ENCODE results near the gene PYHIN1.
"Not testable (repeated sequence)": the region's sequence is repeated elsewhere in the genome, so short reads cannot be mapped to it uniquely, and the experiment has no call there.

The PYHIN1 gene

DNA sequence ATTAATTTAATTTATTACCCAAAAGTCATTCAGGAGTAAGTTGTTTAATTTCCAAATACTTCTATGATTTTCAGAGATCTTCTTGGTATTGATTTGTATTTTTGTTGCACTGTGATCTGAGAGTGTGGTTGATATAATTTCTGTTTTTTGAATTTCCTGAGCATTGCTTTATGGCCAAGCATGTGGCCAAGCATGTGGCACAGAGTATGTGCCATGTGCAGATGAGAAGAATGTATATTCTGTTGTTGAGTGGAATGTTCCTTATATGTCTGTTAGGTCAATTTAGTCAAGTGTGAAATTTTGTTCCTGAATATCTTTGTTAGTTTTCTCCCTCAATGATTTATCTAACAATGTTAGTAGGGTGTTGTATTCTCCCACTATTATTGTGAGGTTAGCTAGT, 53.0 kb downstream of the PYHIN1 start:
- DNase-seq, result no peak

DNA sequence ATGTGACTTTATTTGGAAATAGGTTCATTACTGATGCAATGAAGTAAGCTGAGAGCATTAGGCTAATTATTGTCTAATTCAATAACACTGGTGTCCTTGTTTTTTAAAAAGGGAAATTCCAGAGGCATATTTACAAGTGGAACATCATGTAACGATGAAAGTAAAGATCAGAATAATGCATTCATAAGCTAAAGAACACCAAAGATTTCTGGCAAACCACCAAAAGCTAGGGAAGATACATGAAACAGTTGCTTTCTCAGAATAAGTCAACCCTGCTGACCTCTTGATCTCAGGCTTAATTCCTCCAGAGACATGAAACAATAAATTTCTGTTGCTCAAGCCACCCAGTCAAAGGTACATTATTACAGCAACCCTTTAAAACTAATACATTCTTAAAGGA, 58.1 kb downstream of the PYHIN1 start:
- no peak for DNase-seq

DNA sequence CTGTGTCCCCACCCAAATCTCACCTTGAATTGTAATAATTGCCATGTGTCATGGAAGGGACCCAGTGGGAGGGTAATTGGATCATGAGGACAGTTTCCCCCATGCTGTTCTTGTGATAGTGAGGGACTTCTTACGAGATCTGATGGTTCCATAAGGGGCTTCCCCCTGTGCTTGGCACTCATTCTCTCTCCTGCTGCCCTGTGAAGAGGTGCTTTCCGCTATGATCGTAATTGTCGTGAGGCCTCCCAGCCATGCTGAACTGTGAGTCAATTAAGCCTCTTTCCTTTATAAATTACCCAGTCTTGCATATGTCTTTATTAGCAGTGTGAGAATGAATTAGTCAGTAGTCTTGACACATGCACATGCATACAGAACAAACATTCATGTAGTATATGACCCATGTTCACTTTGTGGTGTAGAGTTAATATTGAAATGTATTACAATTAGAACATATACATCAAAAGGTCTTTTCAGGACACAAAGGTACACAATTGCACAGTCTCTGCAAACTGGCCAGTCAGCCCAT, 61.5 kb downstream of the PYHIN1 start:
- DNase-seq, result no peak

DNA sequence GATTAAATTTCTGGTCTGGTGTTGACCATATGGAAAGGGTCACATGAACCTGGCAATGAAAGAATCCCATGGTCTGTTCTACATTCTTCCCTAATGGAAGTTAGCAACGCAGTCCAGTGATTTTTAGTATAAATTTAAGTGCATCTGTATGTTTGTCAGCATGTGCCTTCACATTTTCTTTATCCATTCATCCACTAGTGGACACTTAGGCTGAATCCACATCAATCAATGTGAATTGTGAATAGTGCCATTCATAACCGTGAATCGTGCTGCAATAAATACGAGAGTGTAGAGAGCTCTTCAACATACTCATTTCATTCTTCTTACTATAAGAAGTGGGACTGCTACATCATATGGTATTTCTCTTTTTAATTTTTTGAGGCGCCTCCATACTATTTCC, 65.6 kb downstream of the PYHIN1 start:
- no peak for DNase-seq

DNA sequence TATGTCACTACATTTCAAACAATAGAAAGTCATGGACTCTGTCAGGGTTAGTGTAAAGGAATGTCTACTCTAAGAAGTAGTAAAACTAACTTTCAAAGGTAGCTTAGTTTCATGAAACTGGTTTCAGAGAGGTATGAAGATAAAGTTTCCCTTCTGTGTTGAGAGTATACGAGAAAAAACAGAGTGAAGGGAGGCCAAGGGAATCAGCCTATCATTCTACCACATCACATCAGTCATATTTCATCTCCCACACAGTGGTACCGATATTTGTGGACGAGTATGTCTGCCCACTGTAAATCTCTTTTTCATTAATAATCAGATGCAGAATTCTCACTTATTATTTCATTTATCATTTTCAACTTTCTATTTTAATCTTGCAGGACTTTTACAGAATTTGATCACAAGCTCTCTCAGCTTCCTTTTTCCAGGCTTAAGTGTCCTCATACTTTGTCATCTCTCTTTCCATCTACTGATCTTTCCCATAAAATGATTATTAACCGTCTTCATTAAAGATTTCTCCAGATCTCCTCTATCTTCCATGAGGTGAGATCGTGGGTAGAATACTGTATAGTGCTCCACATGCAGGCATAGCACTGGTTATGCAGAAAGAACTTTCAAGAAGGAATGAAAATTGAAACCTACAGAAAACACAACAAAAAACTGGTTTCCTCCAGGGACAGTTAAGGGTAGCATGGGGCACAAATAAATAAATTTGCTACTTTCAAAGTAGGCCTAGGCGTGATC, 66.9 kb downstream of the PYHIN1 start:
- no peak for DNase-seq

DNA sequence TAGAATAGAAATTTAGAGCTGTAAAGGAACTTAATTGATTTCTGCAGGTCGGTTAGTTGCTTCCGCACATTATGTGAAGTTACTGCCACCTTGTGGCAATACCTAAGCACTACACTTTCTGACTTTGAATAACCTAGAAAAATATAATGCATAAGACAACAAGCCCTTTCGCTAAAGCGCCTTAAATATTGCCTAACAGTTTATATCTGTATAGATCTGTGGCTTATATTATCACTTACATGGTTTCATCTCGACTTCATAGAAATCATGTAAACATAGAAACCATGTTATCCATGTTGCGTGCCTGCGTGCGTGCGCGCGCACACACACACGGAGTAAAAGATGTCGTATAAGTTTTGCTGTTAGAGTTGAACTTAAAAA, 67.4 kb downstream of the PYHIN1 start:
- DNase-seq, result peak; percentile 28

DNA sequence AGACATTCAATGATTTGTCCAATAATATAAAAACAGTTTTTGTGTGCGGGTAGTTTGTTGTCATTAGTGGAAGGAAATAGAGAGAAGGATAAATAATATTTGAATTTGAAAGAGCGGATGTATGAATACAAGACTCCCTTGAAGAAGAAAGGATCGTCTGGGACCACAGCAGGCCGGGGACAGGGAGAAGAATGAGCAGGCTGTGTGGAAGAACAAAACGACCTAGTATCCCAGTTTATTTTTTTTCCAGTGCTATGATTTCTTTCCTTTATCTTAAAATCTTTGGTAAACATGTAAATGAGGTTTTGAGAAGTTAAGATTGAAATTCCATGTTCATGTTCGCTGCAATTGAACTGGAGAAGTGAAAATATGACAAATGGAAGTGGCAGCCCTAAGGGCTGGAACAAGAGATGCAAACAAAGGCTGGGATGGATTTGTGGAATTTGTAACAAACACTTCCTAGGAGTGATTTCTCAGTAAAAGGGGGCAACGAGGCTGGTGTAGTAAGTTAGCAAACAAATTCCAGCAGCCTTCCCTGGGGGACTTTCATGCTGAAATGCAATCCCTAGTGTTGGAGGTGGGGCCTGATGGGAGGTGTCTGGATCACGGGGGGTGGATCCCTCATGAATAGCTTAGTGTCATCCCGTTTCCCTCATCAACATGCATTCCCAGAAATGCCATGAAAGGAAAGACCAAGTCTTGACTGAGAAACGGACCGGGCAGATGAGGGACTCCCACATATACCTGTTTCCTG, 68.1 kb downstream of the PYHIN1 start:
- no peak for DNase-seq

DNA sequence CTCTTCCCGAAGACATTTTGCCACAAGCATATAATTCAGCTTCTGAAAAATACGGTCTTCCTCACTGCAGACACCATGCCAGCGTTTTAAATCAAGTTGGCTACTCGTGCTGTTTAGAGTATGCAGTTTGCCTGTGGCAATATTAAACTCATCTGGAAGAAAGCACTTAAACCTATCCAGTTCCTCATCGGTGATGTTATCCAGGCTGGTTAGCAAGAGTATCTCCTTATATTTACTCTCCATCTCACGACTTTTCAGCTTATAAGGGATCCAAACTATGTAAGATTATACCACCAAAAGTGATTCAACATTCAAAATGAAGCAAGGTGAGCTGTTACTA, 68.7 kb downstream of the PYHIN1 start:
- DNase-seq, result no peak

DNA sequence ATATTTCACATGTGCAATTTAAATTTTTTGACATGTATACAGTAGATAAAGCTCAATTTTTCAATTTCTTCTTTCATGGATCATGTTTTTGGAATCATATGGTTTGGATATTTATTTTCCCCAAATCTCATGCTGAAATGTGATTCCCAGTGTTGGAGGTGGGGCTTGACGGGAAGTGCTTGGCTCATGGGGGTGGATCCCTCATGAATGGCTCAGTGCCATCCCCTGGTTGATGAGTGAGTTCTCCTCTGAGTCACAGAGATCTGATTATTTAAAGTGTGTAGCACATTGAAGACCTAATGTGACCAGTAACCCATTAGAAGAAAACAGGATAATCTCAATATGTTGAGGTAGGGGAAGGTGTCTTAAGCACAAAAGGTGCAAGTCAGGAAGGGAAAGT, 69.3 kb downstream of the PYHIN1 start:
- no peak for DNase-seq

DNA sequence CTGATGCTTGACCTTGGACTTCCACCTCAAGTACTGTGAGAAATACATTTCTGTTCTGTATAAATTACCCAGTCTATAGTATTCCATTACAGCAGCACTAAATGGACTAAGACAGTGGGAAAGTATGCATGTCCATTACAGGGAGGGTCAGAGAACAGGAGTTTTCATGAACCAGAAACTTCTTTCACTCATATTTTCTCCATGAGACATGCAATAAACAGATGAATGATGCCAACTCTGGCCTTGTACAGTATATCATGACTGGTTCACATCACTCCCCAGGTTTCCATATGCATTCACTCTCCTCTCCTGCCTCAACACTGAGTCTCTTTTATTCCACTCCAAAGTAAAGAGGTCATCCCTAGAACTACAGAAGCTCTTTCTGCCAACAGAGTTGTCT, 73.8 kb downstream of the PYHIN1 start:
- no peak for DNase-seq

DNA sequence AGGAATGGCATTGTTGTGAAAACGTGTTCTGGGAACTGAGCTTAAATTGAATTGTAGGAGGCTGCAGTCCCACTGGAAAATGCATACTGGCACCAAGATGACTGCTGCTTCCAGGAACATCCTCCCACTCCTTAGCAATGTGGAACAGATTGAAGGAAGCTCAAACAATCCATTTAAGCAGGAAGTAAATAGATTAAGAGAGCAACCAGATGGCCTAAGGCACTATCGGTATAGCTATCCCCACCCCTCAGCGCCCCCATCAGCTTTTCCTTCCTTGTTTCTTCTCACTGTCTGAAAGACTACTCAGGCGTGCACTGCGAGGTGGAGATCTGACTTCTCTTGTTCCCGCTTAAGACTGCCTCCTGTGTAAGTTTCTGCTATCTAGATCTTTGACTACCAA, 74.3 kb downstream of the PYHIN1 start:
- DNase-seq, result no peak

DNA sequence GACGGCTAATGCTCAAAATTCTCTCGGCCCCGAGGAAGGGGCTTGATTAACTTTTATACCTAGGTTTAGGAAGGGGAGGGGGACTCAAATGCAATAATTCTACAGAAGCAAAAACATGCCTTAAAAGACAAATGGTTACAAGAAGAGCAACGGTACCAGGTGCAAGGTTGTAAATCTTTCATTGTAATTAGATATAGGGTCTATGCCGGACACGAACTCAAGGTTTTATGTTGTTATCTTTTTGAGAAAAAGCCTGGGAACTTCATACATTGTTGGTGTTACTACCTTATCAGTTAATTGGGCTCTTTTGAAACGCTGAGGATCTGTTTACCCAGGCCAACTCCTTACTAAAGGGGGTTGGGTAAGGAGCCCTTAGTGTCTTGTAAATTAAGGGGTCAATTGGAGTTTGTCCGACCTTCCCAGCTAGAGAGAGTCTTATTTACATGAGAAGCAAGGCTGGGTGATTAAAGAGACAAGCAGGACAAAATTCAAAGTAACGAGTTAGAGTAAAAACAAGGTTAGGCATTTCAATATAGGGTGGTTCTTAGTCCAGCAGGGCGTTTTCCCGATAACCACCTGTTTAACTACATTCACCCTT, 75.0 kb downstream of the PYHIN1 start:
- DNase-seq, result not testable (repeated sequence)

DNA sequence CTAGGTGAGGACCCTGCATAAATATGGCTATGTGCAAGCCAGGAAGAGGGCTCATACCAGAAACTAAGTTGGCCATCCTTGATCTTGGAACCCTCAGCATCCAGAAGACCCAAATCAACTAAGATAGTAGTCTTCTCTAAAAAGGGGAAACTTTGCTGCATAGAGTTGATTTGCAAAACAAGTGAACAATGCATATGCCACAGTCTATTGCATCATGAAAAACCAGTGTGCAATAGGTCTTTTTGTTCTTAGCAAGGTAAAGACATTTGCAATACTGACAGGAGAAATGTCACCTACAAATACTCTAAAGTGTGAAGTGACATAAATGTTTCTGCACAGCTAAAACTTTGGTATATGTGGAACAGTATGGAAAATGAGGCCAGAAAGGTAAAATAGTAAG, 76.4 kb downstream of the PYHIN1 start:
- DNase-seq, result no peak

DNA sequence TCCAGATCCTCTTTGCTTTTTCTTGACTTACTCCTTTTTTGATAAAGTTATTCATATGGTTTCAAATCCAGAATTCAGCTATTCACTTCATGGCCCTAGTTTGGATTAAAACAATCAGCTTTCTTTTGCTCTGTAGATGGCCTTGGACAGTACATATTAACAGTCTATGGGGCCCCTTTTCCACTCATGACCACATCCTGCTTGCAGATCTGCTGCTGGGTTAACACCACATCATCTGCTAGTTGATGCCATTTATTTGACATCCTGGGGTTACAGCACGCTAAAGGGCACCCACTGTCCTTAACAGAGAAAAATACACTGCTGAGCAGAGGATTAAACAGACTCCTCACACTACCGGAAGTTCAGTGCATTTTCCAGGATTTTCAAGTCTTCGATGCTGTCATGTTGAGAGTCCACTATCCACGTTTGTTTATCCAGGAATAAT, 77.4 kb downstream of the PYHIN1 start:
- peak; percentile 18 for DNase-seq

DNA sequence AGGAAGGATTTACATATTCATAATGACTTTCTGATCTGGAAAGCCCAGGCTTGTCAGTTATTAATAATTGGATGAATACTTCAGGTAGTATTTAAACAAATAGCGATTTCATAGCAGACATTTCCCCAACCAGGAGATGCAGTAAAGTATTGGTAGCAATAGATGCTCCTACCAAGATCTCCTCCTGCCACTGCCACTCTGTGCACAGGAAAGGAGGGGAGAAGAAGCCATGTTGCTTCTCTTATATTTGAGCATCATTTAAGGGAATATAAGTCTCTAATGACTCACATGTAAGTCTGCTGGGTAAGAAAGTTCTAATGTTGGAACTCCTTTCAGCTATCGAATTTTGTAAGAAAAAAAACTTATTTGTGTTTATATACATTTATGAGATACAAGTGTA, 77.9 kb downstream of the PYHIN1 start:
- no peak for DNase-seq

DNA sequence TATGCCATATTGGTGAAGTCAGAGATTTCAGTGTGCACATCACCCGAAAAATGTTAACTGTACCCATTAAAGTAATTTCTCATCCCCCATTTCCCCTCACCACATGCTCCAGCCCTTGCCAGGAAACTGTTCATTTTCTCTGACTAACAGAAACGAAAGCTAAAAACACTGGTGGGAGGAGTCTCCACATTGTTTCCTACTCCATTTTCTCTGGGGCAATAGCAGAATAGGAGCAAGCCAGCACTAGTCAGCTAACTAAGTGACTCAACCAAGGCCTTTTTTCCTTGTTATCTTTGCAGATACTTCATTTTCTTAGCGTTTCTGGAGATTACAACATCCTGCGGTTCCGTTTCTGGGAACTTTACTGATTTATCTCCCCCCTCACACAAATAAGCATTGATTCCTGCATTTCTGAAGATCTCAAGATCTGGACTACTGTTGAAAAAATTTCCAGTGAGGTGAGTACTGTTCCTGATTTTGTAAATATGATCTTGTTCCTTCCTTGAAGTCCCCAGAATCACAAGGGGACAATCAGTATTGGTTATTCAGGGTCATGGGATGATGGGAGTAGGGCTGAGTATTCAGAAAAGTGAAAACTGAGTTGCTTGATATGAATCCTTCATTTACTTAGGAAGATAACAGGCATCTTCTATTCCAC, 78.5 kb downstream of the PYHIN1 start, which contains the start of gene IFI16:
TSS of gene IFI16 (plus strand) at position 204 of the 658 bp plus-strand sequence. CDS start 4,774 bp downstream, outside the sequence.
- DNase-seq, result peak; percentile 82

DNA sequence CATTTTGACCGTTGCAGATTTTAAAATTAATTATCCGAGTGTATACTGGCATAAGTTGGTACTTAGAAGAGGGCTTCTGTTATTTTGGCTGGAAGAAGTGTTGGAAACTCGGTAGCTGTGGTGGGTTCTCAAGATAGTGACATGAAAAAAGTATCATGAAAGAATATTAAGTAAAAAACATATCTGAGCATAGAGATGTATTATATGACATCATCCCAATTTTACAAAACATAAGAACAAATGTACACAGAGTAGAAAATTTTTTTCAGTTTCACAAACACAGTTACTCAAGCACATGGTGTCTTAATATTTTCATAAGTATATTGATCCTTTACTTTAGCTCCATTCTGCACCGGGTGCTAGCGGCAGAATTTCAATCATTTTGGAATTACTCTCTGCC, 79.0 kb downstream of the PYHIN1 start:
- no peak for DNase-seq

DNA sequence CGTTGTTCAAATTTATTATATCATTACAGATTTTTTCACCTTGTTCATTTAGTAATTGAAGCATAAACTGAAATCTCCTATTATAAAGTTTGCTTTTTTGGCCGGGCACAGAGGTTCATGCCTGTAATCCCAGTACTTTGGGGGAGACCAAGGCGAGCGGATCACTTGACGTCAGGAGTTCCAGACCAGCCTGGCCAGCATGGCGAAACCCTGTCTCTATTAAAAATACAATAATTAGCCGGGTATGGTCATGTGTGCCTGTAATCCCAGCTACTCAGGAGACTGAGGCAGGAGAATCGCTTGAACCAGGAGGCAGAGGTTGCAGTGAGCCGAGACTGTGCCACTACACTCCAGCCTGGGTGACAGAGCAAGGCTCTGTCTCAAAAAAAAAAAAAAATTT, 79.6 kb downstream of the PYHIN1 start:
- DNase-seq, result not testable (repeated sequence)

DNA sequence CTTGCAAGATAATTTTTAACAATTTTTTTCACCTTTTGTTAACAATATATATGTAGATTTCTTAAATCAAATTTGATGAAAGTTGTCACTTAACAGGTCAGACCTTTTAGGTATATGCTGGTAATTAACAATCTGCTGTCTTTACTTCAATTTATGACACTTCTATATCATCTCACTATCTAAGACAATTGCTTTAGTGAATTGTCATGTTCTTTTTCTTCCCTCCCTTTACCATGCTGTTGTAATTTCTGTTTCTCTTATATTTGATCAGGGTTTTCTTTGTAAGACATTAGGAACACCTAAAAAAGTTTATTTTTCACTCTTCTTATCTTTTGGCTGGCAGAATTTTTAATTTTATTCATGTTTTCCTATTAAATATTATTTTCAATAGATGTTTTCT, 80.4 kb downstream of the PYHIN1 start:
- no peak for DNase-seq

DNA sequence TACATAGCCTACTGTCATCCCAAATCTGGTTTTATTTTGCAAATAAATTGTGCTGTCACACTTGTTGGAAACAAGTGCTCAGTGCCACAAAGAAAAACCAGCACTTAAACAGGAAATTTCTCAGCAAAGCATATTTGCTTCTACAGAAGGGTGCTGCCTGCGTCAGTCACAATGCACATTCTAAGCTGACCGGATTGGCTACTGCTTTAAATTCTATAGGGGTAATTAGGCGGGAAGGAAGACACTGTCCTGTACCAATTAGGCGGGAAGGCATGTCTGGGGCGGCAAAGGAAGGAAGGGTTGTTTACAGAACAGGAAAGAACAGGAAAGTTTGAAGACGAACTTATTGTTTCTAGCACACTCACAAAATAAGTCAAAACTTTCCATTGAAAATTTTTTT, 81.1 kb downstream of the PYHIN1 start:
- peak; percentile 34 for DNase-seq

DNA sequence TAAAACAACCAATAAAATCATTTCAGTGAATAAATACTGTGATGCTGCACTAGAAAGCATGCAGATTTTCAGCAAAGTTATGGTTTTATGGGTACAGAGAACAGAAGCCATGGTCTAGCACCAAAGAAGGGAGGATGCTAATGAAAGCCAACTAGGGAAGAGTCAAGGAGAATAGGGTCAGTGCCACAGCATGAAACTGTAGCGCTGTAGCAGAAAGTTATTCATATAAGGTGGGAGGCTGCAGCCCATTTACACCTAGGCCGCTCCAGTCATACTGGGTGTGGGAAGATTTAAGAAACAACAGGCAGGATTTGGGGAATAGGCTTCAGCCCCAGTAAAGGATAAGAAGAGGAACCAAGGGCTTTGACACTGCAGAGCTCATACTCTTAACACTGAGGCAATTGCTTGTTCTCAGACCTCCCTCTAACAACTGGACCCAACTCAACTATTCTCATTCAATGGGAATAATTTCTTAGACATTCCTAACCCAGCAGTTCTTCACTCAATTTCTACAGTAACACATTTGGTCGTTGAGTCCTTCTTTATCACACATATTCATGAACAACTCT, 82.7 kb downstream of the PYHIN1 start:
- DNase-seq, result no peak

DNA sequence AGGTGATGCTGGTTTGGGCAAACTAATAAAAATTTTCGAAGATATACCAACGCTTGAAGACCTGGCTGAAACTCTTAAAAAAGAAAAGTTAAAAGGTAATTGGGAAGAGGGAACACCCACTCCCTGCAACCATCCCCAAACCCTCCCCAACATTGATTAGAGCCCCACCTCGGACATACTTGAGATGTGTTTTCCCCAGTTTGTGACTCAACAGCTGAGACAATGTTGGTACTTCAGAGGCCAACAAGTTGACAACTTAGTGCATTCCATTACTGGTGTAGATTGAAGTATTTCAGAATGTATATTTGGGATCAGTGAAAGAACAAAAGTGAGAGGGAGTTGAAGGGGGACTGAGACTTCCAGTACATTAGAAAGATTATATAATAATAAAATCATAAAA, 83.5 kb downstream of the PYHIN1 start:
- no peak for DNase-seq

DNA sequence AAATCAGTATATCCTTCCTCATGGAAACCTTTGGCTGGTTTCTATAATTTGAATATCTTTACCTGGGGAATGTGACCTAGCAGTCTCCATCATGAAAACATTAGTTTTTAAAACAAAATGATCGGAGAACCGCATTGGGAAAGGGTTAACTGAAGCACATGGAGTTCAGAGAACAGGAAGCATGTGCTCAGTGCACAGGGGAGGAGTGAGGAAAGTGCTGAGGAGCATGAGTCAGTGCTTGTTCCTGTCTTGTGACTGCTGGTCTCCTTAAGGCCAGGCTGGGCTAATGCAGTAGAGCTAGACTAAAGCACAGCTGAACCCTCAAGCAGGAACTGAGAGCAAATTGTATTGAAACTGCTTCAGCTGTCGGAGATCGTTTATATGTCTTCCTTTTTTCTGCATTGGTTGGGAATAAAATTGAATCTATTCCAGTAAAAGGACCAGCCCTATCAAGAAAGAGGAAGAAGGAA, 84.1 kb downstream of the PYHIN1 start:
- peak; percentile 95 for DNase-seq

All from GF-D8 (cell line).